HL-60/S4 (cell line): Measurements from ENCODE around the gene PACS2.
"Not testable (repeated sequence)": the region's sequence is repeated elsewhere in the genome, so short reads cannot be mapped to it uniquely, and the experiment has no call there.

ENCODE experiments used
- in situ Hi-C: fragments of 300-500 bp; cut with MboI; formaldehyde crosslinking; loops from 2 replicates; pipeline ENCODE4 v1.14.3; 2022; ENCODE audit warnings: low sequenced_read_pairs

PACS2 gene

DNA sequence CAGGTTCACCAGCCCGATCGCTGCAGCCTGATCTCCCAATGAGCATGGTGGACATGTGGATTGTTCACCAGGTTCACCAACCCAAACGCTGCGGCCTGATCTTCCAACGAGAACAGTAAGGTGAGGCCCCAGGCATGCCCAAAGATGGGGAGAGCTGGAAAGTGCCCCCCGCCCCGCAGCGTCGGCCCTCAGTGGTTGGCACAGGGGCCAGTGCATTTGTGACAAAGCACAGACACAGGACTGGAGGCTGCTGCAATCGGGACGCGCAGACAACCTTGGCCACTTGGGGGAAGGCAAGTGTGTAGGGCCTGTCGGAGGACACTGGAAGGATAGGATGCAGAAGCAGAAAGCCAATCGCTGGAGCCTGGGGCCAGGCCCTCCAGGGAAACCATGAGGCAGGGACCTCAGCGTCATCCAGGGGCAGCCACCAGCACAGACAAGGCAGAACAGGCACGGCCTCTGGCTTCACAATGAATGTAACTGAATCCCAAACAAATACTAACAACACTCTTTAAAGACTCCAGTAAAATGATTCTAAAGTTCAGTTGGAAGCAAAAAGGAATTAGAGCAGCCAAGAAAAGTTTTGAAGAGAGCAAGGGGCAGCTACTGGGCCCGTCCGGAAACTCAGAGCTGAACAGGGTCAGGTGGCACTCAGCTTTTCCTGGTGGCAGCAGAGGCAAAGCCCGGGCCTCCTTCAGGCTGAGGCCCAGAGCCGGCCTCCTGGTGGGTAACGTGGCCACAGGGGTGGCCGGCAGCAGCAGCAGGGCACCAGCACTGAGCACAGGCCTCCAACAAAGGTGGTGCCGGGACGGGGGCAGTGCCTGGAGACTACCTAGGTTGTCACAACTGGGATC is 27.1 kb upstream of the PACS2 start:
- in situ Hi-C loops: no loop called here

- in situ Hi-C loops: not testable (repeated sequence)
These were observed 25.6 kb upstream of the PACS2 start for GRCh38 chr14:105288936-105289335.

- in situ Hi-C loops: no loop called here
These were observed 23.8 kb upstream of the PACS2 start for GRCh38 chr14:105290621-105291346.

DNA sequence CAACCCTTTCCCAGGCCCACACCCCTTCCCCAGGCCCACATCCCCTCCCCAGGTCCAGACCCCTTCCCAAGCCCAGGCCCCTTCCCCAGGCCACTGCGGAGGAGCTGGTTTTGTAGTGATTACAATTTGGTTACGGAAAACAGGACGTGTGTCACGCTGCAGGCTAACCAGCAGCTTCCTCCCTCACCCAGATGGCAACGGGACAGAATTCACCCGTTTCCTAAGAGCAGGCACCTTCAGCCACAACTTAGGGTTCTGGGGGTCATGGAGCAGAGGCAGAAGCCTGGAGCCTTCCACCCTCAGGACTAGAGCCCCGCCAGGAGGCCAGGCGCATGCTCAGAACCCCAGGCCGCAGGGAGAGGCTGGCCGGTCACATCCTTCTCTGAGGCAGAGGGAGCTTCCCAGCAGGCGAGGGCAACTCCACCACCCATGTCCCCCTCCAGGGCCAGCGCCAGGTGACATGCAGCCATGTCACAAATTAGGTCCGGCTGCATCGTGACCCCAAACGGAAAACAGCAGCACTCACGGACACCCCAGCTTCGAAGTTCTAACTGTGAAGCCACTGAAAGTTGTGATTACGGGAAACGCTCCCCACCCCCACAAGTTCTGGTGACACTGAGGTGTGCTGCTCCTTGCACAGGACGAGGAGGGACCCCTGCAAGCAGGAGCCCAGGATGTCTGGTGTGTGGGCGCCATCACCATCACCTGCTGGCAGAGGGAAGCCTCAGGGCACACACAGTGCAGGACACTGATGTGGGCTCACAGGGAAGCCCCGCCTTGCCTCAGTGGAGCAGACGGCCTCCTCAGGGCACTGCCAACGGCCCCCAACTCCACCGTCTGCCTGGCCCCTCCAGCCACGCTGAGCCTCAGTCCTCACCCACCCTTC is 21.5 kb upstream of the PACS2 start:
- in situ Hi-C loops: no loop called here

DNA sequence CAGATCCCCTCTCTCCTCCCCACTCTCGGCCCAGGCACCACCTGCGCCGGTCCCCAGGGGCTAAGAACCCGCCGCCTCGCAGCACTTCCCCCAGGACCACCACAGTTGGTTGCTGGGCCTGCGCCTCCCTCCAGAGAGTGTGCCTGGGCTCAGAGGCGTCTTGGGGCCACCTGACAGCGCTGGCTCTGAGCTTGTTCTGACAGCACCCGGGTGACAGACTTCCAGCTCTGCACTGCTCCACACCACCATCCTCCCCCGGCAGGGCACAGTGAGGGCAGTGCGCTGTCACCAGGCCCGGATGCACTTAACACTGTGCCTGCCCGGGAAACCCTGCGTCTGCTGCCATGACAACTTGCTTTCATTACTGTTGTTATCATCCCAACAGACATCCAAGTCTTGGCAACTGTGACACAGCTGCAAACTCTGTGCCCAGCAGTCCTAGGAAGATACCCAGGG is 20.4 kb upstream of the PACS2 start:
- in situ Hi-C loops: no loop called here

- in situ Hi-C loops: not testable (repeated sequence)
These were observed 17.2 kb upstream of the PACS2 start for GRCh38 chr14:105297311-105297710.

GRCh38 chr14:105299654-105300541 is 14.7 kb upstream of the PACS2 start:
- in situ Hi-C loops: no loop called here

- in situ Hi-C loops: no loop called here
These were observed 13.9 kb upstream of the PACS2 start, which contains the start of gene BRF1 for GRCh38 chr14:105300542-105301102. Gene BRF1, minus strand, starts transcription at chr14:105301001. Its CDS starts 372 bp downstream, at chr14:105300629.

- in situ Hi-C loops: no loop called here
These were observed 13.2 kb upstream of the PACS2 start for GRCh38 chr14:105301103-105301914.

- in situ Hi-C loops: not testable (repeated sequence)
These were observed 12.7 kb upstream of the PACS2 start for GRCh38 chr14:105301915-105302249.

GRCh38 chr14:105303949-105304348 is 10.6 kb upstream of the PACS2 start:
- in situ Hi-C loops: no loop called here

- in situ Hi-C loops: no loop called here
These were observed 10.0 kb upstream of the PACS2 start for GRCh38 chr14:105304565-105304964.

GRCh38 chr14:105305345-105305744 is 9.2 kb upstream of the PACS2 start:
- in situ Hi-C loops: no loop called here

DNA sequence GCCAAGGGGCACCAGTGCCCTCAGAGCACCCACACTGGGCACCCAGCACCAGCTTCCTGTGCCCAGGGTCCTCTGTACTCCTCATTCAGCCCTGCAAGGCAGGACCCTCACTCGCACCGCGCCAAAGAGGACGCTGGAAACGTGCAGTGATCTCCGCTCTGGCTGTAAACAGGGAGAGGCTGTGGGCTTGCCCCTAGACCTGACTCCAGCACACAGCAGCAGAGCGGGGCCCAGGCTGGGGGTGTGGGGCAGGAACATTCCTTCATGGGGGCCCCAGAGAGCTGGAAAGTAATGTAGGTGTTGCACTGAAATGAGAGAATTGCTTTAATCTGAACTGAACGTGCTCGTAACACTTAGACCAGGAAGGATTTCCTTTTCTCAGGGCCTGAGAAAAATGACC is 8.8 kb upstream of the PACS2 start:
- in situ Hi-C loops: no loop called here

DNA sequence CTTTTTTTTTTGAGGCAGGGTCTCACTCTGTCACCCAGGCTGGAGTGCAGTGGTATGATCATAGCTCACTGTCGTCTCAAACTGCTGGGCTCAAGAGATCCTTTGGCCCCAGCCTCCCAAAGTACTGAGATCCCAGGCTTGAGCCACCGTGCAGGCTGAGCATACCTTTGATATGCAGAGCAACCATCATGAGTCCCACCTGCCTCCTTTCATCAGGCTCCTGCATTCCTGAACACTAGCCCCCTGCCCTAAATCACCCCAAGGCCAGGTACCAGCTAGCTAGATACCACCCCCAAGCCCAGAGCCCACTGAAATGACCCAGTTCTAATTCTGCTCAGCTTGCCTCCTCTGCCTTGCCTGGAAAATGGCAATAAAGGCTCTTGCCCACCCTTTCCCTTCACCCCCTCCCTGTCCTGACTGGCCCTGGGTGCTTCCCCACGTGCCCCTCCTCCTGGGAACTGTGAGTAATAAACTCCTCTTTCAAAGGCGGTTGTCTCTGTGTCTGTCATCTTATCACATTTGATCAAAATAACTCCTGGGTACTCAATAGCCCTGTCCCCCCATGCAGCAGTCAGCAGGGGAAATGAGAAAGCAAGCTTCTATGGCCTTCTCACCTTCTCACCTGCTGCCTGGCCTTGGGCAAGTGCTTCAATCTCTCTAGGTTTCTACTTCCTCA is 7.4 kb upstream of the PACS2 start:
- in situ Hi-C loops: no loop called here

DNA sequence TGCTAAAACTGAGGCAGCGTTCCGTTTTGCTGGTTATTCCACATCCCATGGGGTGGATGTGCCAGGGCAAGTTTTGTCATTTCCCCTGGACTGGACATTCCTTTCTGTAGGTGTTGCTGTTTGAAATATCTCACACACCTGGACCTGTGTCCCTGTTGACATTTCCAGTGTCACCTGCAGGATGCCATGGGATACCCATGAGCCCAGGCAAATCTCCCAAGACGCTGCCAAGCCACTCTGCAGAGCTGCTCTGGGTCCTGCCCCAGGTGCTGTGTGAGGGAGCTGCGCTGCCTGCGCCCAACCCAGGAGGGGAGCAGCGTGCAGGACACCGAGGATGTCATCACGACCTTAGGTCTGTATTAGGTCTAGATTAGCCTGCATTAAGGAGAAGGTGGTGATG is 5.2 kb upstream of the PACS2 start:
- in situ Hi-C loops: no loop called here

GRCh38 chr14:105311838-105312237 is 2.7 kb upstream of the PACS2 start:
- in situ Hi-C loops: no loop called here

DNA sequence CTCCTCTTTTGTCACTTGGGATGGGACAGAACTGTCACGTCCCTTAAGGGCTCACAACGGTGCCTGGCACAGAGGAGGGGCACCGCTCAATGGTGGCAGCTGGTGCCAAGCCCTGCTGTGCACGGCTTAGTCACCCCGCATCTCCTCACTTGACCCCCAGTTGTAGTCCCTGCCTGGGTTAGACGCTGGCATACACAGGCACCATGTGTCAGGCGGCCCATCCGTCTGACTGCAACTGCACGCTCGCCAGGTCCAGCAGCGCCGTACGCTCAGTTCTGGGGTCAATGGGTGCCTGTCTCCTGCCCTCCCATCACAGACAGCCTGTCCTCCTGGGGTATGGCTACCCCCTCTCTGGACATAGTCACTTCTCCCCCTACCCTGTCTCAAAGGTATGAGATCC is 1.6 kb upstream of the PACS2 start:
- in situ Hi-C loops: no loop called here
